Immature natural killer cell (primary cell): ENCODE data around the gene CLSTN2. TPM values are rescaled to one million over a fixed set of nuclear protein-coding genes. Genes with fewer than 3 reads are reported as not detected.

Source experiments
- DNase-seq, 3 donors: peaks; one replicate each; pipeline ENCODE4 v3.0.0; 2022; ENCODE audit warnings: mixed read lengths in 1 of 3
- H3K27ac Mint-ChIP-seq, 6 donors: one replicate each; pipeline ENCODE4 v1.8.0; 2020; ENCODE audit warnings: mixed read lengths in 6 of 6, mild to moderate bottlenecking in 5 of 6, inconsistent platforms in 4 of 6, moderate library complexity in 3 of 6
- H3K27me3 Mint-ChIP-seq, 3 donors: one replicate each; pipeline ENCODE4 v1.8.0; 2020 to 2021; ENCODE audit warnings: low read depth in 3 of 3, mild to moderate bottlenecking in 3 of 3, mixed read lengths in 3 of 3, moderate library complexity in 3 of 3, inconsistent platforms in 1 of 3
- H3K36me3 Mint-ChIP-seq, 3 donors: one replicate each; pipeline ENCODE4 v1.8.0; 2020; ENCODE audit warnings: mixed read lengths in 3 of 3, inconsistent platforms in 2 of 3, mild to moderate bottlenecking in 2 of 3
- H3K4me1 Mint-ChIP-seq, 2 donors: one replicate each; pipeline ENCODE4 v1.8.0; 2020; ENCODE audit warnings: inconsistent platforms in 2 of 2, mild to moderate bottlenecking in 2 of 2, mixed read lengths in 2 of 2, moderate library complexity in 1 of 2
- H3K4me3 Mint-ChIP-seq, 5 donors: one replicate each; pipeline ENCODE4 v1.8.0; 2020; ENCODE audit warnings: mild to moderate bottlenecking in 5 of 5, mixed read lengths in 5 of 5, inconsistent platforms in 3 of 5, moderate library complexity in 3 of 5
- H3K9me3 Mint-ChIP-seq, 6 donors: one replicate each; pipeline ENCODE4 v1.8.0; 2020; ENCODE audit warnings: mild to moderate bottlenecking in 6 of 6, mixed read lengths in 6 of 6, inconsistent platforms in 4 of 6, moderate library complexity in 3 of 6
- polyA plus RNA-seq, 3 donors: library from polyadenylated mRNA; unstranded; fragments of 300-500 nt; fragmentation: Illumina TruSeq; gene quantifications; one replicate each; pipeline ENCODE4 v1.2.3, GENCODE V29; 2021

Gene CLSTN2
- polyA plus RNA-seq, 3 donors from 2014 or later: not detected

GRCh38 chr3:139930211-139930610 lies 4.8 kb upstream of the CLSTN2 start:
- H3K4me3 Mint-ChIP-seq: no peak overlapping the region
- H3K27me3 Mint-ChIP-seq: peaks cover 0 to 6% (median 6%) of the 10 kb centered on the region in 3 donors
- DNase-seq: no peak

GRCh38 chr3:139933766-139934165 lies 1.2 kb upstream of the CLSTN2 start:
- Mint-ChIP-seq H3K4me3 (no peak overlapping the region), H3K4me1 (no peaks in the 10 kb centered on the region), H3K9me3 (peaks cover 0 to 15% (median 0%) of the 10 kb centered on the region in 6 donors), H3K36me3 (no peaks in the 10 kb centered on the region), H3K27me3 (peaks cover 8 to 9% (median 9%) of the 10 kb centered on the region in 3 donors), H3K27ac (no peak overlapping the region)
- DNase-seq: no peak

More at GRCh38 chr3:139930211-139930610, 4.8 kb upstream of the CLSTN2 start:
- no peaks in the 10 kb centered on the region for H3K36me3 Mint-ChIP-seq
- no peaks in the 10 kb centered on the region for H3K4me1 Mint-ChIP-seq
- no peak overlapping the region for H3K27ac Mint-ChIP-seq
- peaks cover 0 to 5% (median 2%) of the 10 kb centered on the region in 6 donors for H3K9me3 Mint-ChIP-seq

GRCh38 chr3:139934613-139935015 lies 371 bp upstream of the CLSTN2 start:
- H3K9me3 Mint-ChIP-seq: peaks cover 0 to 15% (median 0%) of the 10 kb centered on the region in 6 donors

GRCh38 chr3:139935866-139936817 lies 1.2 kb downstream of the CLSTN2 start:
- DNase-seq: no peak
- H3K4me1 Mint-ChIP-seq: no peaks in the 10 kb centered on the region
- H3K27ac Mint-ChIP-seq: no peak overlapping the region
- peaks cover 9 to 11% (median 11%) of the 10 kb centered on the region in 3 donors for H3K27me3 Mint-ChIP-seq
- peak overlapping the region in 1 of 5 donors; percentile 24 for H3K4me3 Mint-ChIP-seq
- H3K9me3 Mint-ChIP-seq: peaks cover 0 to 15% (median 0%) of the 10 kb centered on the region in 6 donors
- no peaks in the 10 kb centered on the region for H3K36me3 Mint-ChIP-seq

More at GRCh38 chr3:139934613-139935015, 371 bp upstream of the CLSTN2 start:
- Mint-ChIP-seq H3K27ac (no peak overlapping the region), H3K4me3 (peak overlapping the region in 1 of 5 donors; percentile 23), H3K27me3 (peaks cover 9 to 11% (median 11%) of the 10 kb centered on the region in 3 donors), H3K36me3 (no peaks in the 10 kb centered on the region), H3K4me1 (no peaks in the 10 kb centered on the region)
- no peak for DNase-seq

- Mint-ChIP-seq H3K27ac (no peak overlapping the region), H3K36me3 (no peaks in the 10 kb centered on the region), H3K4me3 (no peak overlapping the region), H3K27me3 (peaks cover 9 to 11% (median 11%) of the 10 kb centered on the region in 3 donors), H3K4me1 (no peaks in the 10 kb centered on the region), H3K9me3 (peaks cover 0 to 15% (median 0%) of the 10 kb centered on the region in 6 donors)
- no peak for DNase-seq
These were observed 2.8 kb downstream of the CLSTN2 start for GRCh38 chr3:139937674-139938279.

- Mint-ChIP-seq H3K36me3 (no peaks in the 10 kb centered on the region), H3K4me1 (no peaks in the 10 kb centered on the region), H3K4me3 (no peak overlapping the region), H3K27ac (no peak overlapping the region), H3K9me3 (peaks cover 0 to 15% (median 0%) of the 10 kb centered on the region in 6 donors), H3K27me3 (peaks cover 8 to 9% (median 9%) of the 10 kb centered on the region in 3 donors)
- DNase-seq: no peak
These were observed 4.8 kb downstream of the CLSTN2 start for GRCh38 chr3:139939681-139940190.

- Mint-ChIP-seq H3K4me3 (no peak overlapping the region), H3K27ac (no peak overlapping the region), H3K36me3 (no peaks in the 10 kb centered on the region), H3K9me3 (peaks cover 0 to 15% (median under 1%) of the 10 kb centered on the region in 6 donors), H3K27me3 (peaks cover 8 to 9% (median 8%) of the 10 kb centered on the region in 3 donors), H3K4me1 (no peaks in the 10 kb centered on the region)
- DNase-seq: no peak
These were observed 5.6 kb downstream of the CLSTN2 start for GRCh38 chr3:139940622-139941021.

- no peaks in the 10 kb centered on the region for H3K36me3 Mint-ChIP-seq
- H3K4me1 Mint-ChIP-seq: no peaks in the 10 kb centered on the region
- H3K27me3 Mint-ChIP-seq: peaks cover 5 to 7% (median 7%) of the 10 kb centered on the region in 3 donors
- peak overlapping the region in 1 of 6 donors; percentile 4 for H3K27ac Mint-ChIP-seq
- peaks cover 0 to 10% (median 0%) of the 10 kb centered on the region in 6 donors for H3K9me3 Mint-ChIP-seq
- no peak overlapping the region for H3K4me3 Mint-ChIP-seq
- no peak for DNase-seq
These were observed 6.6 kb downstream of the CLSTN2 start for GRCh38 chr3:139941580-139941979.

- no peaks in the 10 kb centered on the region for H3K4me1 Mint-ChIP-seq
- no peaks in the 10 kb centered on the region for H3K36me3 Mint-ChIP-seq
These were observed 9.4 kb downstream of the CLSTN2 start for GRCh38 chr3:139944256-139944910.

GRCh38 chr3:139945386-139945785 lies 10.4 kb downstream of the CLSTN2 start:
- H3K27ac Mint-ChIP-seq: no peak overlapping the region
- no peak overlapping the region for H3K4me3 Mint-ChIP-seq
- no peak for DNase-seq
- no peaks in the 10 kb centered on the region for H3K4me1 Mint-ChIP-seq
- H3K36me3 Mint-ChIP-seq: no peaks in the 10 kb centered on the region
- peaks cover 0 to 1% (median 0%) of the 10 kb centered on the region in 6 donors for H3K9me3 Mint-ChIP-seq
- peaks cover 0 to 5% (median 2%) of the 10 kb centered on the region in 3 donors for H3K27me3 Mint-ChIP-seq

More at GRCh38 chr3:139944256-139944910, 9.4 kb downstream of the CLSTN2 start:
- Mint-ChIP-seq H3K9me3 (peaks cover 0 to 1% (median 0%) of the 10 kb centered on the region in 6 donors), H3K27ac (no peak overlapping the region), H3K4me3 (no peak overlapping the region), H3K27me3 (peaks cover 0 to 2% (median 2%) of the 10 kb centered on the region in 3 donors)
- no peak for DNase-seq

GRCh38 chr3:139945942-139946341 lies 11.0 kb downstream of the CLSTN2 start:
- Mint-ChIP-seq H3K4me1 (no peaks in the 10 kb centered on the region), H3K36me3 (no peaks in the 10 kb centered on the region), H3K27me3 (peaks cover 0 to 5% (median 2%) of the 10 kb centered on the region in 3 donors), H3K27ac (no peak overlapping the region), H3K4me3 (no peak overlapping the region), H3K9me3 (peaks cover 0 to 1% (median 0%) of the 10 kb centered on the region in 6 donors)
- DNase-seq: no peak

- H3K27ac Mint-ChIP-seq: no peak overlapping the region
- no peaks in the 10 kb centered on the region for H3K36me3 Mint-ChIP-seq
- H3K4me1 Mint-ChIP-seq: no peaks in the 10 kb centered on the region
These were observed 13.5 kb downstream of the CLSTN2 start for GRCh38 chr3:139948467-139948866.

GRCh38 chr3:139948898-139949297 lies 13.9 kb downstream of the CLSTN2 start:
- Mint-ChIP-seq H3K4me3 (no peak overlapping the region), H3K36me3 (no peaks in the 10 kb centered on the region), H3K9me3 (peaks cover 0 to 1% (median 0%) of the 10 kb centered on the region in 6 donors), H3K27me3 (peaks cover 0 to 5% (median 2%) of the 10 kb centered on the region in 3 donors), H3K4me1 (no peaks in the 10 kb centered on the region), H3K27ac (no peak overlapping the region)
- DNase-seq: no peak

More at GRCh38 chr3:139948467-139948866, 13.5 kb downstream of the CLSTN2 start:
- Mint-ChIP-seq H3K4me3 (no peak overlapping the region), H3K9me3 (peaks cover 0 to 1% (median 0%) of the 10 kb centered on the region in 6 donors), H3K27me3 (peaks cover 0 to 5% (median 2%) of the 10 kb centered on the region in 3 donors)
- DNase-seq: no peak
